ENCODE measurements around the gene CHST3.
"Not testable (repeated sequence)": the region's sequence is repeated elsewhere in the genome, so short reads cannot be mapped to it uniquely, and the experiment has no call there.

CHST3 gene

DNA sequence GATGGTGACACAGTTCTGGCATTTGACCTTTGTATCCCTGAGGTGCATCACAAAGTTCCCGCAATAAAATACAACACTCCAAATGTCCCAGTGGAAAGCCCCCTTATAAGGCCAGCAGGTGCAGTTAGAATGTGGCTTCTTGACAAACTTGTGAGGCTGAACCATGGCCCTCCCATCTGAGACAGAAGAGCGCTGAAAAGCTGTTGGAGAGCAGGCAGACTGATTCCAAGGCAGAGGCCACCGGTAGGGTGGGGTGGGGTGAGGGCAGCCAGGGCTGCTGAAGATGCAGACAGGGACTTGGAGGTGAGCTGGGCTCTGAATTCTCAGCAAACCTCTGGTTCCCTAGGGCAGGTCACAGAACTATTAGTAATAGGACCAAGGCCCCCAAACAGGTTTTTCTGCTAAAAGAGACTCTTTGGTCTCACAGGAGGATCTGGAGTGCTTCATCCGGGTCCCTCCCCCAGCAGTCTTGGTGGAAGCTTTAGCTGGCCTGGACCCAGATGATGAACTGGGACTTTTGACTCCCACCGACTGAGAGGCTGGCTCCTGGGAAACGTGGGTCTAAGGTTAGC, 15.6 kb upstream of the CHST3 start:
- no peak for DNase-seq (ENCODE audit: low read depth)

- no peak for DNase-seq (ENCODE audit: low read depth)
Observed at GRCh38 chr10:71950683-71951082, 13.5 kb upstream of the CHST3 start.

DNA sequence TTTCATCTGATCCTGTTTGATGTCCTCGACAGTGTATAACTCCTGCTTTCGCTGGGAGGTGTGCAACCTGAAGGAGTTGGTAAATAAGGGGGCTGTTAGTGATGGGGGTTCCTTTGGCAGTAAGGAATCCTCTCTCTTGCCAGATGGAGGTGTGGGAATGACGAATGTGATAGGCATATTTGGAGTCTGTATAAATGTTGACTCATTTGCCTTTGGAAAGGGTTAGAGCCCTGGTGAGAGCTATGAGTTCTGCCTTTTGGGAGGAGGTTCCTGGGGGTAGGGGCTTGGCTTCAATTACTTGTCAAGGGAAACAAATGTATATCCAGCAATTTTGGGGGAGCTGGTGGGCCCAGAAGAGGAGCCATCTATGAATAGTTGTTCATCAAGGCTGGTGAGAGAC, 11.4 kb upstream of the CHST3 start:
- no peak for DNase-seq (ENCODE audit: low read depth)

DNA sequence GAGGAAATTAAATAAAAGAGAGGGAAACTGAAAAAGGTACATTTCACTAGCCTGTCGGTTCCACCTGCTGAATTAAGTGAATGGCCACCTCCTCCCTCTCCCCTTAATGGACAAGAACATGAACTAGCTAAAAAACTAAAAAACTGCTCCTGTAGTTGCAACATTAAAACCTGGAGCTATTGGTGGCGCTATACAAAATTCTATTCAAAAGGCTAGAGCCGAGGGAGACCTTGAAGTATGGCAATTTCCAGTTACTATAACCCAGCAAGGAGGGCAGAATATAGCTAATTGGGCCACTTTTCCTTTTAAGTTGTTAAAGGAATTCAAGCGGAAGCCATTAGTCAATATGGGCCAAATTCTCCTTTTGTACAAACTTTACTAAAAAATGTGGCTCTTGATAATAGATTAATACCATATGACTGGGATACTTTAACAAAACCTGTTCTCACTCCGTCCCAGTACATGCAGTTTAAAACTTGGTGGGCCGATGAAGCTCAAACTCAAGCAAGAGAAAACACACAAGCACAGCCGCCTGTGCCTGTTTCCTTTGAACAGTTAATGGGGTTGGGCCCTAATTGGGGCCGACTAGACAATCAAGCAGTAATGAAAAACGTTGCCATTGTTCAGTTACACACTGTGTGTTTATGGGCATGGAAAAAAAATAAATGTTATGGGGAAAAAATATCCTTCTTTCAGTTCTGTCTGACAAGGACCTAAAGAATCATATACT, 6.5 kb upstream of the CHST3 start:
- DNase-seq (ENCODE audit: low read depth) = no peak

GRCh38 chr10:71959526-71959925, 4.7 kb upstream of the CHST3 start:
- DNase-seq (ENCODE audit: low read depth) = no peak

- DNase-seq (ENCODE audit: low read depth) = no peak
Observed at GRCh38 chr10:71961831-71962230, 2.4 kb upstream of the CHST3 start.

- no peak for DNase-seq (ENCODE audit: low read depth)
Observed at GRCh38 chr10:71962901-71963300, 1.3 kb upstream of the CHST3 start.

DNA sequence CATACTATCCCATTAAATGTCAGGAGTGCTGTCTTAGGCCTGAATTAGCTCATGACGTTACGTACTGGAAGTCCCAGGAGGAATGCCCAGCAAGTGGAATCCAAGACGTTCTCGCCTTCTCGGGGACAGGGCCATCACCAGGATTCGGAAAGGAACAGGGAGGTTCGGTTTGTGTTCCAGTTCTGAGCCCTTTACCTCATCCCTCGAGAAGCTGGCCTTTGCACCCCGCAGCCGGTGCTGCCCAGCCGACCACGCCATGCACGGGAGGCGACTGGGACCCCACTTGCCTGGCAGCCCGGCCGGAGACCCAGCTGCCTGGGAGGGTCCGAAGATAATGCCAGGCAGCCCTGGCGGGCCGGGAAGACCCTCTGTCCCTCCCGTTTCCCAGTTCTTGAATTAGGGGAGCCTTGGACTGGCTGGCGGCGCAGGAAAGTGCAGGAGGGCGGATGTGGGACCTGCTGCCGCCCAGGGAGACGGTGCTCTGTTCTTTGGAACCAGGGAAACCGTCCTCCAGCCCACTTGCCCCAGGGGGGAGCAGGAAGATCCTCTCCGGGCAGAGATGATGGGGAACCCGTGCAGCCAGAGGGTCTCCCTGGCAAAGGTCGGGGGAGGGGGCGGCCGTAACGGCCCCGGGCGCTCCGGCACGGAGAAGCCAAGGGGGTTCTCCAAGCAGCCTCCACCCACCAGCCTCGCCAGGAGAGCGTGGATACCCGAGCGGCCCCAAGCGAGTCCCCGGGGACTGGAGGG, 671 bp upstream of the CHST3 start:
- no peak for DNase-seq (ENCODE audit: low read depth)

DNA sequence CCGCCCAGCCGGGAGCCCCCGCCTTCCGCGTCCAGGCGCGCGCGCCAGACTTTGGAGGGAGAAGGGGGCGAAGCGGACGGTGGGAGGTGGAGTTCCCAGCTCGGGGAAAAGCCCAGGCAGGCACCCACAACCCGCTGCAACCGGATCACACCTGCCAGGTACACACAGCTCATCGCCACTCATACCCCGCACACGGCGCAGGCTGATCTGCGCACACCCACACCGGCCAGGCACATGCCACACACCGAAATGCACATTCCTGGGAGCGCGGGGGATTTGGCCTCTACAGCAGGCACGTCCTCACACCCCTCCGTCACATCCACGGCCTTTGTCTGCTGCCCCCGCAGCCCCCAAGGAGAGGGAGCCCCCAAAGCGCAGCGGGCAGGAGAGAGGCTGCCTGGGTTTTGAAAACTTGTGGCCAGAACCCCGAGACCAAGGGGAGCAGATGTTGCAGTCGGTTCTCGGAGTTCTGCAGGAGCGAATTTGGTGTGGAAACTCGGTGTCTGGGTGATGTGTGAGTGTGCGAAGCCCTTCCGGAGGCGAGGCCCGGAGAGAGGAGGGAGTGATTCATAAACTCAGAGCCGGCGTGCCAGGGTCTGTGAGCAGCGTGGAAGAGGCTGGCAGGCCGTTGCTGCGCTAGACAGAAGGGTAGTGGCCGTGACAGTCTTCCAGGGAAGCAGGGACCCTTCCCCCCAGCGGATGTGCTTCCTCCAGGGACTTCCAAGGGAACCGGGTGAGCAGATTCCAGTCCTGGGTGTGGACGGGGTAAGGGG, 734 bp downstream of the CHST3 start:
- DNase-seq (ENCODE audit: low read depth) = no peak

DNA sequence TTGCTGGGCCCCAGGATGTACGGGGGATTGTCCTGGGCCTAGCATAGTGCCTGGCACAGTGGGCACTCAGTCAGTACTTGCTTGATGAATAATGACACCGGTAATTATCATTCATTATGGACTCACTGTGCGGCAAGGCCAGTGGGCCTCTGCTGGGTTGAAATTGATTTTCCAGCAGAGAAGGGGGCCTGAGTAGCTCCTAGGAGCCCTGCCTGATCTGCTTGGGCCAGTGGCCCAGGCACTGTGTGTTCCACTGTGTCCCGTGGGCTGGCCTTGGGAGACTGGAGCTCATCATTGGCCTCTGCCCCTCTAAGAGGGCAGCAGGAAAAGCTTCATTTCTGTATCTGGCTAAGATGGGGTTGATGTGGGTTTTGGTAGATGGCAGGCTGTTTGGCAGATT, 1.4 kb downstream of the CHST3 start:
- DNase-seq (ENCODE audit: low read depth) = no peak

DNA sequence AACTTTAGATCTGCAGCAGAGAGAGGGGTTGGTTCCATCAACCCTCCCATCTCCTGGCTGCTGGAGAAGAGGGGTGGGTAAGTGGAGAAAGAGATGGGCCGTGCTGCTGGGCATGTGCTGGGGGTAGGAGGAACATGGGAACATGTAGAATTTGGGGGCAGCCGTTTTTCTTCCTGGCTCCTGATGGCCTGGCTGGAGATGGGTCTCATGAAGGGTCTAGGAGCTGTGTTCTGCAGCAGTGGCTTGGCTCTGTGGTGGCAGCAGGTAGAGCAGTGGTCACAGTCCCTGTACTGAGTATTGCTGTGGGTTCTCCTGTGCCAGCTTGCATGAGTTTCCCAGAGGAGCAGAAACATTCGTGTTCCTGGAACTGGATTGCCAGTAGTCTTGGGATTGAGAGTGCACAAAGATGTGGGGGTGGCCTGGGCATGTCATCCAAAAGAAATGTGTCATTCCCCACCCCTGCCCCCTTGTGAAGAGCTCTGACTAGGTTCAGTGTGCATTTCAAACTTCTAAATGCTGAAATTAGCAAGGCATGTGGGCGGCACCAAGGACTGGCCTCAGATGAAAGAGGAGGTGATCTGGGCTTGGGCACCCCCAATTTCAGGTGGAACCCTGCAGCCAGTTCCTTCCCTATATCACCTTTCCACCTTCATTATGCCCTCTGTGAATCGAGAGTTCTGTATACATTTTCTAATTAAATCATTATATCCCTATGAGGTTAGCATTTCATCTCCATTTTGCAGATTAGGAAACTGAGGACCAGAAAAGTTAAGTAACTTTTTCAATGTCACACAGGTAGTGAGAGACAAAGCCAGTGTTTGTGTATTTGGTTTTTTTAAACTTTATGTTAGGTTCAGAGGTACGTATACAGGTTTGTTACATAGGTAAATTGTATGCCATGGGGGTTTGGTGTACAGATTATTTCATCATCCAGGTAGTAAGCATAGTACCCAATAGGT, 2.1 kb downstream of the CHST3 start:
- no peak for DNase-seq (ENCODE audit: low read depth)

DNA sequence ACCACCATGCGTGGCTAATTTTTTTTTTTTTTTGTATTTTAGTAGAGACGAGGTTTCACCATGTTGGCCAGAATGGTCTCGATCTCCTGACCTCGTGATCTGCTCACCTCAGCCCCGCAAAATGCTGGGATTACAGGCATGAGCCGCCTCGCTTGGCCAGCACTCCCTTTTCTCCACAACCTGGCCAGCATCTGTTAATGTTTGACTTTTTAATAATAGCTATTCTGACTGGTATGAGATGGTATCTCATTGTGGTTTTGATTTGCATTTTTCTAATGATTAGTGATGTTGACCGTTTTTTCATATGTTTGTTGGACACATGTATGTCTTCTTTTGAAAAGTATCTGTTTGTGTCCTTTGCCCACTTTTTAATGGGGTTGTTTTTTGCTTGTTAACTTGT, 3.8 kb downstream of the CHST3 start:
- DNase-seq (ENCODE audit: low read depth) = not testable (repeated sequence)

DNA sequence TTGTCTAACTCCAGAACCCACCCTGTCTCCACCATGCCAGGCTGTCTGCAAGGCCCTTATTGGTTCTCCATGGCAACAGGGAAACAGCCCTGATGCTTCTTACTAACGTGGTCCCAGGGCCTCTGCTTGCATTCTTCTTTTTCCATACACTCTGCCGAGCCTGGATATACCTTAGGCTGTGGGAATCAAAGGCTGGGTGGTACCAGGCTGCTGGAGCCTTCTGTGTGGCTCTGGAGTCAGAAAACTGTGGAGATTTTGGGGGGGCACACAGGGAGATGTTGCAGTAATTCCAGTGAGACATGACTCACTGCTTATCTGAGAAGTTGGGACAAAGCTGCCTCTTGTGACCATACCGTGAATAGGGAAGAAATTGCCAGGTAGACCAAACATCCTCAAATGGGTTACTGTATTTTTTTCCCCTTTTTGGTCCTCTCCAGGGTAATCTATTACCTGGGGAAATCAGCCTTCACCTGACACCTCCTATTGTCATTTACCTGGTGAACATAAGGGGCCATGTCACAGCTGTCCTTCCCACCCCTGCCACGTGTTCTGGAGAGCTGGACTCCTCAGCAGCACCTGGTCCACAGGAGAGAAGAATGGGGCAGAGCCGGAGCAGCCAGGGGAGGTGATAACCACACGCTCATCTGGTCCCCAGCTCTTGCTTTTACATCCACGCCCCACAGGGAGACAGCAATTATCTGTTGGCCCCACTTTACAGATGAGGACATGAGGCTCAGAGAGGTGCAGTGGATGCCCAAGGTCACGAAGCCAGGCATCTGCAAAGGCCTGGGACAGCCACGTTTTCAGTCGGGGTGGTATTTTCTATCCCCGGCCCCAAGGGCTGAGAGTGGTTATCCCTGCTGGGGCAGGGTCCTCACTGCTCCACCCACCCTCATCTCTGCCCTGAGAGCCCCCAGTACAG, 4.6 kb downstream of the CHST3 start:
- DNase-seq (ENCODE audit: low read depth) = no peak

DNA sequence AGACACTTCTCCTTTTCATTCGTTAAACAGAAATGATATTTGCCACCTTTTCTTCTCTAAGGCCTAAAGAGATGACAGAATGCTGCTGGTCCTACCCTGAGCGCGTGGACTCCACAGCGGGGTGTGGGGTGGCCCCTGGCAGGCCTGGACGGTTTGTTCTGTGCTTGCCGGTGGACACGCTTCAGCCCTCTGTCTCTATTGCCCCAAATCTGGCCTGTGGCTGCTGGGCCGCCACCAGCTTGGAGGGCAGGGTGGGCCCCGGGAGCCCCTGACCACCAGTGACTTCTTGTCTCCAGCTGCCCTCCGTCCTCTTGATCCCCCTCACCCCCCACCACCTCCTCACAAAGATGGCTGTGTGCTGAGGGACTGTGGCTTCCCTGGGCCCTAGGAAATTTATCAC, 5.7 kb downstream of the CHST3 start:
- DNase-seq (ENCODE audit: low read depth) = no peak

GRCh38 chr10:71970331-71970730, 6.1 kb downstream of the CHST3 start:
- DNase-seq (ENCODE audit: low read depth) = no peak

GRCh38 chr10:71970869-71971268, 6.7 kb downstream of the CHST3 start:
- DNase-seq (ENCODE audit: low read depth) = no peak

GRCh38 chr10:71971311-71971731, 7.1 kb downstream of the CHST3 start:
- DNase-seq (ENCODE audit: low read depth) = no peak

- DNase-seq (ENCODE audit: low read depth) = no peak
Observed at GRCh38 chr10:71971769-71972555, 7.8 kb downstream of the CHST3 start.

All from stimulated activated CD8-positive, alpha-beta memory T cell treated with anti-CD3 and anti-CD28 coated beads, Interleukin-7, amount 100 ng/mL, for 24 hours (primary cell).